Activated naive CD8-positive, alpha-beta T cell (primary cell): ENCODE data around the gene PDIA6.

Experiments used
- H3K27ac Mint-ChIP-seq: one replicate; pipeline ENCODE4 v1.8.0; 2021; ENCODE audit warnings: mixed read lengths
- H3K27me3 Mint-ChIP-seq: one replicate; pipeline ENCODE4 v1.8.0; 2021; ENCODE audit warnings: mixed read lengths
- H3K36me3 Mint-ChIP-seq: one replicate; pipeline ENCODE4 v1.8.0; 2021; ENCODE audit warnings: mixed read lengths
- H3K4me1 Mint-ChIP-seq: one replicate; pipeline ENCODE4 v1.8.0; 2021; ENCODE audit warnings: low read depth, mixed read lengths
- H3K4me3 Mint-ChIP-seq: one replicate; pipeline ENCODE4 v1.8.0; 2021; ENCODE audit warnings: mild to moderate bottlenecking, mixed read lengths
- H3K9me3 Mint-ChIP-seq: one replicate; pipeline ENCODE4 v1.8.0; 2021; ENCODE audit warnings: low read depth, mixed read lengths

The PDIA6 gene, protein sequence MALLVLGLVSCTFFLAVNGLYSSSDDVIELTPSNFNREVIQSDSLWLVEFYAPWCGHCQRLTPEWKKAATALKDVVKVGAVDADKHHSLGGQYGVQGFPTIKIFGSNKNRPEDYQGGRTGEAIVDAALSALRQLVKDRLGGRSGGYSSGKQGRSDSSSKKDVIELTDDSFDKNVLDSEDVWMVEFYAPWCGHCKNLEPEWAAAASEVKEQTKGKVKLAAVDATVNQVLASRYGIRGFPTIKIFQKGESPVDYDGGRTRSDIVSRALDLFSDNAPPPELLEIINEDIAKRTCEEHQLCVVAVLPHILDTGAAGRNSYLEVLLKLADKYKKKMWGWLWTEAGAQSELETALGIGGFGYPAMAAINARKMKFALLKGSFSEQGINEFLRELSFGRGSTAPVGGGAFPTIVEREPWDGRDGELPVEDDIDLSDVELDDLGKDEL

DNA sequence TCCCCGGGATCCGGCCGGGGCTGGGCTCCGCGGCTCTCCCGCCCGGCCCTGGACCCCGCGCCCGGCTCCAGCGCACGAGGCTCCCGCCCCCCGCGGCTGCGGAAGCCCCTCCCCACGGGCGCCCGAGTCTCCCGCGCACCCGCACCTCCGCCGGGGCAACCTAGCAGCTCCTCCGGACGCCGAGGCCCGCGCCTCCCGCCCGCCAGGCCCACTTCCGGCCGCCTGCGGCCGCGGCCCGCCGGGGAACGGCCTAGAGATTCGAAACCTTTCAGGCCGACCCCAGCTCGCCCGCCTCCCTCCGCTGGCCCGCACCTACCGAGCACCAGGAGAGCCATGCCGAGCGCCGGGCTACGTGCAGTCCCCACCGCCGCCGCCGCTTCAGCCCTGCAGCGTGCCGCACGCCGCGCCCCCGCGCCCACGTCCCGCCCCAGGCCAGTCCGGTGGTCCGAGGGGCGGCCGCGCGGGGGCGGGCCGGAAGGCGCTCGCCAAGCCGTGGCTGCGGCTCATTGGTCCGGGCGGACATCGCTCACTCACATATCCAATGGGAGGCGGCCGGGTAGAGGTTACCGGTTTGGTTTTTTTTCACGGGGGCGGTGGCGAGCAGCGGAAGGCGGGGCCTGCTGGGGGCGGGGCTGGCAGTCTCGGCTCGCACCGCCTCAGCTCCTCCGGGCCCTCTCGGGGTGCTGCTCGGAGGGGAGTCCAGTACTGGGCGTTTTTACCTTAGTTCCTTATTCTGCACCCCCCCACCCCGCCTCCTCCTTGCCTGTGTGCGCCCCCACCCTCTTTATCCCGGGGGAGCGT lies at the start of gene PDIA6:
Gene PDIA6, minus strand, starts transcription at position 424 of the 801 bp plus-strand sequence. Its CDS starts 89 bp downstream, at position 335.
- H3K27ac Mint-ChIP-seq: peak within 1 kb of the TSS; percentile 94
- H3K4me3 Mint-ChIP-seq: peak within 1 kb of the TSS; percentile 93
- no peaks in the 10 kb centered on the region for H3K9me3 Mint-ChIP-seq
- H3K4me1 Mint-ChIP-seq: peaks cover 39% of the 10 kb centered on the region
- H3K27me3 Mint-ChIP-seq: no peaks in the 10 kb centered on the region
- H3K36me3 Mint-ChIP-seq: peaks cover 14% of the 10 kb centered on the region

DNA sequence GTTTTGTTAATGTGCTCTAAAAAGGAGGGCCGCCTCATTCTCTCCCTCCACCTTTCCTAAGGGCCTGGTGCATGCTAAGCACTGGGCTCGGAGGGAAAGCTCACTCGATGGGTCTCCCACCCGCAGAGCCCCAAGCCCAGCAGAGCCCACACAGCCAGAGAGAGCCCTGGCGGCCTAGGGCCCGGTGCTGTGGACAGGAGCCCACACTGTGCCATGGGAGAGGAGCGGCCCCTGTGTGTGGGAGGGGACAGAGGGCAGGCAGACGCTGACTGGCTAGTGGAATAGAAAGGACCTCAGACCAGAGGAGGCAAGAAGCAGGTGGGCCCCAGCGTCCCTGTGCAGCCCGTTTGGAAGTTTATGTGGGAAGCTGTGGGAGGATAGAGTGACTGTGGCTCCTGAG lies 49.7 kb upstream of the PDIA6 start:
- no peak overlapping the region for H3K27ac Mint-ChIP-seq
- H3K4me3 Mint-ChIP-seq: no peak overlapping the region
- peaks cover 3% of the 10 kb centered on the region for H3K27me3 Mint-ChIP-seq
- peaks cover 32% of the 10 kb centered on the region for H3K4me1 Mint-ChIP-seq
- no peaks in the 10 kb centered on the region for H3K9me3 Mint-ChIP-seq
- H3K36me3 Mint-ChIP-seq: no peaks in the 10 kb centered on the region

DNA sequence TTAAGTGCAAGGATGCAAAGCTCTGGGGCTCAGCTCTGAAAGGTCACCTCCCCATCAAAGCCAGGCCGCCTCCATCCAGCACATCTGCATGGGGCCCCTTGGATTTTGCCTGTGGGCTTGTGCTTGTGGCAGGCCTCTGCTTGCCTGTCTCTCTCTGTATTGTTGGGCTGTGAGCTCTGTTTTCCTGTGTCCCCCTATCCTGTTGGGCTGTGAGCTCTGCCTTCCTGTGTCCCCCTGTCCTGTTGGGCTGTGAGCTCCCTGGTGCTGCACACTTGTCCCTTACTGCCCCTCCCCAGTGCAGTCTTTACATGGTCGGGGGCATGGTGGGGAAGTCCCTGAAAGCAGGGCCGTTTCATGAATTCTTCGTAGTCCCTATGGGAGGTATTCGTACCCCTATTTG lies 49.2 kb upstream of the PDIA6 start:
- Mint-ChIP-seq H3K4me1 (peaks cover 32% of the 10 kb centered on the region), H3K4me3 (no peak overlapping the region), H3K27me3 (peaks cover 3% of the 10 kb centered on the region), H3K27ac (no peak overlapping the region), H3K36me3 (no peaks in the 10 kb centered on the region), H3K9me3 (no peaks in the 10 kb centered on the region)

DNA sequence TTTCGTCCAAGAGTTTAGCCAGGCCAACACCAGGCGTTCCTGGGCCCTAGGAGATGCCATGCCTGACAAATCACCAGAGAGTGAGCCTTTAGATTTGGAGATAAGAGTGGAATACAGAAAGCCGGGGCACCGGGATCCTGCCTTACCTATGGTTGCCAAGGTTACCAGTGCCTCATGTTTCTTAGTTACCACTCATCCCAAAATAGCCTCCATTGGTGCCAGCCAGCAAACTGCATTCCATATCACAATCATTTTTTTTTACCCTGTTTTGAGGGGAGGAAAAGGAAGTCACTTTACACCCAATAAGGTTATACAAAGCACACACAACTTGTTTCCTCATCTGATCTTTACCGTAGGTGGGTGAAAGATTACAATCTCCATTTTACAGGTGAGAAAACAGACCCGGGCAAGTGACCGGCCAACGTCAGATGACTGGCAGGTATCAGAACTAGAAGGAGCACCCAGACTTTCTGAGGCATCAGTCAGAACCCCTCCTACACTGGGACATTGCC lies 48.3 kb upstream of the PDIA6 start:
- Mint-ChIP-seq H3K4me1 (peaks cover 28% of the 10 kb centered on the region), H3K36me3 (no peaks in the 10 kb centered on the region), H3K9me3 (no peaks in the 10 kb centered on the region), H3K27ac (no peak overlapping the region), H3K27me3 (peaks cover 2% of the 10 kb centered on the region), H3K4me3 (no peak overlapping the region)

DNA sequence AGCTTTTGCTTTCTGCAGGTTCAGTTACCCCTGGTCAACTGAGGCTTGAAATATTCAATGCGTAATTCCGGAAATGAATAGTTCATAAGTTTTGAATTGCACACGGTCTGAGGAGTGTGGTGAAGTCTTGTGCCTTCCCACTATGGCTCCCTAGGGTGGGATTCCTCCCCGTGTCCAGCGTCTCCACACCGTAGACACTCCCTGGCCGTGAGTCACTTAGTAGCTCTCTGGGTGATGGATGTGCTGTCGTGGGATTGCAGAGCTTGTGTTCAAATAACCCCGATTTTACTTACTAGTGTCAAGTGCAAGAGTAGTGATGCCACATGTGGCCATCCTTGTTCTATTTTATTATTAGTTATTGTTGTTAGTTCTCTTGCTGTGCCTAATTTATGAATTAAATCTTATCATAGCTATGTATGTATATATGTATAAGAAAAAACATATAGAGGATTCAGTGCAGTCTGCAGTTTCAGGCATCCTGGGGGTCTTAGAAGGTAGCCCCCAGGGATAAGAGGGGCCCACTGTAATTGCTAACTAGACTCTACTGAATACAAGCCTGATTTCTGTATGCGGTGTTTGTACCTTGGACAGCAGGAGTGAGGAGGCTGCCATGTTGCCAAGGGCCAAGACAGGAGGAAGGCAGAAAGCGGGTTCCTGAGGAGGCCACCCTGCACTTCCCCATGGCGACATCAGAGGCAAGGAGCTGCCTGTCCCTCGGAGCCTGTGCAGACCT lies 47.7 kb upstream of the PDIA6 start:
- Mint-ChIP-seq H3K27me3 (peaks cover 4% of the 10 kb centered on the region), H3K36me3 (no peaks in the 10 kb centered on the region), H3K27ac (no peak overlapping the region), H3K4me3 (no peak overlapping the region), H3K9me3 (no peaks in the 10 kb centered on the region), H3K4me1 (peaks cover 26% of the 10 kb centered on the region)

DNA sequence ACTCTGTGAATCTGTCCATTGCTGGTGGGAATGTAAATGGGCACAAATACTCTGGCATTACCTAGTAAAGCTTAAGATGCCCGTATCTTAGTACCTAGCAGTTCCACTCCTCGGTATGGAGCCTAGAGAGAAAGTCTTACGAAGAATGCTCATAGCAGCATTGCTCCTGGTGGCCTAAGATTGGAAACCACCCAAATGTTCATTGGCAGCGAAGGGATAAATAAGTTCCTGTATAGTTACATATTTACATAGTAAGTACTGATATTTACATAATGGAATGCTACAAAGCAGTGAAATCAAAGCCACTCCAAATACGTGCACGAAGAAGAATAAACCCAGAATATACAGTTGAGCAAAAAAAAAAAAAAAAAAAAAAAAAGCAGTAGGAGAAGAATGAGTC lies 46.7 kb upstream of the PDIA6 start:
- Mint-ChIP-seq H3K36me3 (no peaks in the 10 kb centered on the region), H3K27me3 (peaks cover 12% of the 10 kb centered on the region), H3K9me3 (no peaks in the 10 kb centered on the region), H3K4me3 (no peak overlapping the region), H3K27ac (no peak overlapping the region), H3K4me1 (peaks cover 16% of the 10 kb centered on the region)

DNA sequence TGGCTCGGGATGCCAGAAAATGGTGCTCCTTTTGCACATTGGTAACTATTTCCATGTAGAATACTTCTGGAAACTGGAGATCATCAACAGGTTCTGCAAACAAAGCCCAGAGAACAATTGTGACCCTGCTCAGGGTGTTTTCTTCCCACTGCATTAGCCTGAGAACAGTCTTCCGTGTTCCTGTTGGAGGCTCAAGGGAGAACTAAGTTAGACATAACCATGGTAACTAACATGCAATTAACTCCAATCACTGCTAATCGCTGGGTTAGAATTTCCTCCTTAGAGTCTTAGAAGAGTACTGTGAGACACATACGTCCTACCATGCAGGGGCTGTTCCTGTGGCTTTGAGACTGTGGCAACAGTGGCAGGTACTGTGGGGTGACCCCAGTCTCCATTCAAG lies 36.0 kb upstream of the PDIA6 start:
- H3K4me1 Mint-ChIP-seq: no peaks in the 10 kb centered on the region
- no peak overlapping the region for H3K27ac Mint-ChIP-seq
- H3K27me3 Mint-ChIP-seq: no peaks in the 10 kb centered on the region
- no peak overlapping the region for H3K4me3 Mint-ChIP-seq
- H3K9me3 Mint-ChIP-seq: no peaks in the 10 kb centered on the region
- no peaks in the 10 kb centered on the region for H3K36me3 Mint-ChIP-seq

DNA sequence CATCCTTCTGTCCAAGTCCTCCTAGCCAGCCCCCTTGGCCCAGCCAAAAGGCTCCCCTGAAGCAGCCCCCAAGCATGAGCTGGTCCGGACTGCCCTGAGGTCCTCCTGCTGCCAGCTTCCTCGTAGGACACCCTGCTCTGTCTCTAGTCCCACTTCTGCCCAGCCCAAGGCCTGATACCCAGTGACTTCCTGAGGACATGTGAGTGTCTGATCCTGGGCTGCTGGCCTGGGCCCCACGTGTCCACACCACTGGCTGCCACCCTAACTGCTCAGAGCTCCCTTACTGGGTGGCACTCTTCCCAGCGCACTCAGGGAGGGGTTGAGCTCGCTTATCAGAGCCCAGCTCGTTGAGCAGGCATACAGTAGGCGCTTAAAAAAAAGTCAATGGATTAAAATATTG lies 34.4 kb upstream of the PDIA6 start:
- H3K4me1 Mint-ChIP-seq: no peaks in the 10 kb centered on the region
- no peaks in the 10 kb centered on the region for H3K27me3 Mint-ChIP-seq
- H3K36me3 Mint-ChIP-seq: peaks cover 4% of the 10 kb centered on the region
- H3K9me3 Mint-ChIP-seq: peaks cover 6% of the 10 kb centered on the region
- H3K4me3 Mint-ChIP-seq: no peak overlapping the region
- H3K27ac Mint-ChIP-seq: no peak overlapping the region

DNA sequence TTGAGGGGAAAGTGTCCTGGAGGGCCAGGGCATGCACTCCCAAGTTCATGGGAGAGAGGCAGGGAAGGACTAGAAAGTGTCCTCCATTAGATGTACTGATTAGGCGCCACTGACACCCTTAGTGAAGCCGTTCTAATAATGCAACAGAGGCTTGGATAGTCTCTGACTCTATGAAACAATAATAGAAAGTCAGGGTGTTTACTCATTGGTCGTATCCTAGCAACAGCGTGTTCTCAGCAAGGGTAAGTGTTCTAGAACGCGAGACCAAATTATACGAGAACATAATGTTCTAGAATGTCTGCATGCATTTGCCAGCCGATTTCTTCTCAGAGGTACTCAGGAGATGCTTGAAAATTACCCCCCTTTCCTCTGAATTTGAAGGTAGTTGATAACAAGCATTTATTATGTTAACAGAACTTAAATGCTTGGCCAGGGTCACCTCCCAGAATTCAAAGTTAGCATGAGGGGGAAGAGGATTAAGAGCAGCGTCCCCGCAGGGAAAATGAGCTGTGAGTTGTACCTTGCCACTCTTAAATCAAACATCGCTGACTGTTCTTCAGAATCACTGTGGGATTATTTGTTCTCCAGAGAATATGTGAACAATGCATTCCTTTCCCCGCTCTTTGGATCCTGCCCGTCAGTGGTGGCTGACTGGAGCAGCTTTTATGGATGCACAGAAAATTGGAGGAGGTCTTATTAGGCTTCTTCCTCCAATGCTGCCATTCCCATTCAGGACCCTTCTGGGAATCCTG lies 33.7 kb upstream of the PDIA6 start:
- no peak overlapping the region for H3K27ac Mint-ChIP-seq
- no peaks in the 10 kb centered on the region for H3K27me3 Mint-ChIP-seq
- no peaks in the 10 kb centered on the region for H3K4me1 Mint-ChIP-seq
- H3K4me3 Mint-ChIP-seq: no peak overlapping the region
- H3K36me3 Mint-ChIP-seq: peaks cover 4% of the 10 kb centered on the region
- H3K9me3 Mint-ChIP-seq: peaks cover 7% of the 10 kb centered on the region

DNA sequence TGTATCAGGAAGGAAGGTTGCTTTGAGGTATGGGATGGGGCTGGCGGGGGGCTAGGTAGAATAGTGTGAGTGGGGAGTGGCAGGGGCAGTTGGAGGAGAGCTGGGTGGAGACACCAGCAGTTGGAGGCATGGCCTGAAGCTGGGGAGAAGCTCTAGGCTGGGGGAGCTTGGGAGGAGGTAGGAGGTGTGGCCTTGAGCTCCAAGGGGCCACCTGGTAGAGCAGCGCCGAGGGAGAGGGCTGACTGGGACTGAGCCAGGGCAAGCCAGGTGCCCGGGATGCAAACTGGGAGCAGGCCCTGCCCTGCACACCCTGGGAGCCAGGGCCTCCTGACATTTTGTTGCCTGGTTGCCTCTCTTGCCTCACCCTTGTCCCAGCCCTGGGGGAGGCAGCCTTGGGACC lies 33.1 kb upstream of the PDIA6 start:
- Mint-ChIP-seq H3K27me3 (no peaks in the 10 kb centered on the region), H3K36me3 (peaks cover 6% of the 10 kb centered on the region), H3K4me3 (no peak overlapping the region), H3K4me1 (no peaks in the 10 kb centered on the region), H3K27ac (no peak overlapping the region), H3K9me3 (peaks cover 10% of the 10 kb centered on the region)

DNA sequence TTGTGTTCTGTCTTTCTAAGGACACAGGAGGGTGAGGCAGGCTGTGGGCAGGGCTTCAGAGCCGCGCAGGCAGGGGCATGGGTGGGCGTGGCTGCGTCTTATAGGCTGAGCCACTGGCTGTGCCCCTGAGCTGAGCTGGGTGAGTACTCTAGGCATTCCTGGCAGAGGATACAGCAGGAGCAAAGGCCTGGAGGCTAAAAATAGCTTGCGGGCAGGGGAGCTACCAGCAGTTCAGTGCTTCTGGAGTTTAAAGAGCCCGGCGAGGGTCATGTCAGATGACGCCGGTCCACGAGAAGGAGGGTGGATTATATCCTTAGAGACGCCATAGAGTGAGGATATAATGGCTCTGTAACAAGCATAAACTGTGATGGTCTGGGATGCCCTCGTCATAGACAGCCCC lies 31.5 kb upstream of the PDIA6 start:
- H3K9me3 Mint-ChIP-seq: peaks cover 12% of the 10 kb centered on the region
- no peak overlapping the region for H3K4me3 Mint-ChIP-seq

DNA sequence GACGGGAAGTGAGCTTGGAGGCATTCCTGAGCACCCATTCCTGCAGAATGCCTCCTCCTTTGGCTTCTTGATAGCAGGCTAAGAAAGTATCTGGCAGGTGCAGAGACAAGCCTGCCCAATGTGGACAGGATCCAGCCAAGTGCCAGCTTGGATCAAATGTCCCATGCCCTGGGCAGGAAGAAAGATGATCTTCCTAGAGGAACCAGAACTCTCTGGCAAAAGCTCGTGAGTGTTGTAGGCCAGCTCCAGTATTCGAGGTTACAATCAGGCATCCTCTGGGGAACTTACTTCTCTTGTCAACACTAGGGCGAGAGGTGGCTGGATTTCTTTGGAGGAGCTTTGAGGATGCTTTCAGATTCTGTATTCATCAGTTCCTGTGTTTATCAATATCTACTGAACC lies 29.9 kb upstream of the PDIA6 start:
- Mint-ChIP-seq H3K36me3 (peaks cover 12% of the 10 kb centered on the region), H3K4me3 (no peak overlapping the region), H3K27me3 (peaks cover 3% of the 10 kb centered on the region), H3K27ac (no peak overlapping the region), H3K9me3 (peaks cover 12% of the 10 kb centered on the region), H3K4me1 (no peaks in the 10 kb centered on the region)

More for the DNA sequence above, 31.5 kb upstream of the PDIA6 start:
- Mint-ChIP-seq H3K27me3 (no peaks in the 10 kb centered on the region), H3K4me1 (no peaks in the 10 kb centered on the region), H3K27ac (no peak overlapping the region), H3K36me3 (peaks cover 12% of the 10 kb centered on the region)

DNA sequence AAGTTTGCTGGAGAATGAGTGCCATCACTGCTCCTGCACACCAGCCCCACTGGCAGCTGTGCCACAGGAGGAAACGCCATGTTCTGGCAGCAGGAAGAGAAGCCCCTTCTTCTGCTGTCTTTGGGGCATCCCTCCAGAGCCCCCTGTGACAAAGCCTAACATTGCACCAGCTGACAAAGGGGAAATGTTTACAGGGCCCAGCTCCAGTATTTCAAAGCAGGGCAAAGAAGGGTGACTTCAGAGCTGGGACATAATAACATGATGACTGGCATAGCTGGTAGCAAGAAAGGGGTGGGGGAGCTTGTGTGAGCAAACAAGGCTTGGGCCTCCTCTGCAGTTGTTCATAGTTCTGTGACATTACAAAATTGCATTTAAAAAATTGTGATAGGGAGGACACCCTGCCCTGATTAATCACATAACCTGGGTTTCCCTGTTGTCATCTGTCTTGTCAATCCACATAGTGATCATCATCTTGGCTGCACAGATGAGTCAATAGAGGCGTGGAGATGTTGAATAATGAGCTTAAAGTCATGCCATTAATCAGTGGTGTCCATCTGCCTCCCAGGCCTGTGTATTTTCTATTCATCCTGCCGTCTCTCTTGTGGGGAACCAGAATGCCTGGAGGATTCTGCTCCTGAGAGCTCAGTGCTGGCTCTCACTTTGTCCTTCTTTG lies 29.1 kb upstream of the PDIA6 start:
- Mint-ChIP-seq H3K27ac (no peak overlapping the region), H3K4me3 (no peak overlapping the region), H3K9me3 (peaks cover 12% of the 10 kb centered on the region), H3K27me3 (peaks cover 6% of the 10 kb centered on the region), H3K36me3 (peaks cover 12% of the 10 kb centered on the region), H3K4me1 (no peaks in the 10 kb centered on the region)

DNA sequence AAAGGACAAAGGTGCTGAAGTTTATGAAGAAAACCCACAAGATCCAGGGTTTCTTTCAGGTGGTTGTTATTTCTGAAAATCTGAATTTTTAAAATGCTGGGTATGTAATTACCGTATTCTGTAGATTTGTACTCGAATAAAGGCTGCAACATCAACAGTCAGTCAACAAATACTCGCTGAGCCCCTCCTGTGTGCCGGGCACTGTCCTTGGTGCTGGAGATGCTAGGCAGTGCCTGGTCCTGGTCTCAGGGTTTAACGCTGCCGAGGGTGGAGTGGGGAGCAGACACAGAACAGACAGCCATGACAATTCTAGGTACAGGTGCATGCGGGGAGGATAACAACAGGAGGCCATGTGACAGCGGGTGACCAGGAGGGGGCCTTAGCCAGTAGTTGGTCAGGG lies 27.2 kb upstream of the PDIA6 start:
- H3K27me3 Mint-ChIP-seq: peaks cover 6% of the 10 kb centered on the region
- no peak overlapping the region for H3K4me3 Mint-ChIP-seq
- no peak overlapping the region for H3K27ac Mint-ChIP-seq
- H3K4me1 Mint-ChIP-seq: no peaks in the 10 kb centered on the region
- peaks cover 12% of the 10 kb centered on the region for H3K36me3 Mint-ChIP-seq
- peaks cover 12% of the 10 kb centered on the region for H3K9me3 Mint-ChIP-seq
